ENCODE results near the gene RGS11. TPM values are rescaled to one million over a fixed set of nuclear protein-coding genes. Genes with fewer than 3 reads are reported as not detected.

The RGS11 gene
- total and polyA plus RNA-seq, 9 of the 15 experiments (the other 6 are each of a cell fraction or from before 2014, with no cell fraction given), result not detected

GRCh38 chr16:324201-324450 lies 48.4 kb upstream of the RGS11 start (continued):
- TF ChIP-seq ZBTB40 (IDR thresholded peaks at IDR 0.05) (no peak), ZBTB40 (CRISPR knock-in tag; IDR thresholded peaks at IDR 0.05) (no peak), LARP7 (IDR thresholded peaks at IDR 0.05) (no peak), ZSCAN29 (IDR thresholded peaks at IDR 0.05) (no peak), ZNF282 (CRISPR knock-in tag; IDR thresholded peaks at IDR 0.05) (no peak), JUN (IDR thresholded peaks at IDR 0.05; ENCODE audit: borderline replicate concordance, low read depth, low read length) (no peak), JUN (CRISPR knock-in tag; IDR thresholded peaks at IDR 0.05; ENCODE audit: borderline replicate concordance) (no peak), NR0B1 (IDR thresholded peaks at IDR 0.05; ENCODE audit: partially characterized antibody) (no peak), ZNF695 (CRISPR knock-in tag; IDR thresholded peaks at IDR 0.05) (no peak), MYC (IDR thresholded peaks at IDR 0.05; ENCODE audit: low read depth, low read length) (no peak), MYC (CRISPR knock-in tag; IDR thresholded peaks at IDR 0.05; ENCODE audit: borderline replicate concordance, low read depth) (0 out of 2 replicates have a peak, but pooled peaks have one; percentile 24), RBFOX2 (IDR thresholded peaks at IDR 0.05; ENCODE audit: low read depth, low read length) (peak; percentile 52), SRSF7 (optimal IDR thresholded peaks at IDR 0.05; ENCODE audit: low read depth, low read length) (no peak), BHLHE40 (IDR thresholded peaks at IDR 0.05; ENCODE audit: low read length) (no peak), TEAD1 (CRISPR knock-in tag; IDR thresholded peaks at IDR 0.05) (0 out of 4 replicates have a peak, but pooled peaks of 1 of the 2 experiments have one; percentile 33), ZKSCAN3 (CRISPR knock-in tag; IDR thresholded peaks at IDR 0.05) (no peak), HSF4 (CRISPR knock-in tag; IDR thresholded peaks at IDR 0.05; ENCODE audit: borderline replicate concordance) (no peak), TCF3 (CRISPR knock-in tag; IDR thresholded peaks at IDR 0.05) (no peak), MAX (CRISPR knock-in tag; IDR thresholded peaks at IDR 0.05) (no peak), MIER1 (IDR thresholded peaks at IDR 0.05; ENCODE audit: low read depth) (peak; percentile 70; the same call in 1 of the 2 replicates), HNRNPK (IDR thresholded peaks at IDR 0.05; ENCODE audit: low read depth, low read length, poor library complexity, severe bottlenecking) (no peak), NR2F6 (CRISPR knock-in tag; IDR thresholded peaks at IDR 0.05) (no peak)
